Measurements from ENCODE around the gene AKAP13. TPM values are rescaled to one million over a fixed set of nuclear protein-coding genes. Genes with fewer than 3 reads are reported as not detected.

The AKAP13 gene
- total and polyA plus RNA-seq, 2 of the 13 experiments (the other 11 are each of a cell fraction or from before 2014, with no cell fraction given) = 6.7 to 27.1 TPM

GRCh38 chr15:85743392-85744055, 363.1 kb downstream of the AKAP13 start:
- Histone ChIP-seq H3K4me1 (ENCODE audit: insufficient read depth, low read length) (no peaks in the 10 kb centered on the region), H3K4me2 (ENCODE audit: low read depth, low read length) (no peak overlapping the region), H3K9ac (ENCODE audit: insufficient read depth, low read depth, low read length) (no peak overlapping the region), H3K79me2 (ENCODE audit: insufficient read depth, low read length) (no peaks in the 10 kb centered on the region), H2AFZ (ENCODE audit: low read length) (no peak overlapping the region), H3K27ac (ENCODE audit: extremely low read length, insufficient read depth, low read length) (no peak overlapping the region), H3K4me3 (replicated peaks in 1 of 3; ENCODE audit: insufficient read depth in 1 of 3, low read depth in 2 of 3, low read length in 3 of 3) (no peak overlapping the region), H3K27me3 (ENCODE audit: control insufficient read depth in 1 of 2, insufficient read depth in 2 of 2, low read length in 2 of 2) (no peaks in the 10 kb centered on the region), H3K9me3 (ENCODE audit: low read length) (no peaks in the 10 kb centered on the region), H3K36me3 (replicated peaks in 1 of 2; ENCODE audit: control insufficient read depth in 1 of 2, insufficient read depth in 2 of 2, low read length in 2 of 2) (peaks cover 15 to 57% of the 10 kb centered on the region in 2 experiments), H4K20me1 (ENCODE audit: insufficient read depth, low read length) (no peaks in the 10 kb centered on the region; the same call in 1 of the 2 replicates)
- no TSS peak for BruUV-seq (replicated peaks)
- TF ChIP-seq ZNF362 (CRISPR knock-in tag; IDR thresholded peaks at IDR 0.05; ENCODE audit: borderline replicate concordance) (no peak), TEAD2 (CRISPR knock-in tag; IDR thresholded peaks at IDR 0.05) (no peak), ZMAT5 (CRISPR knock-in tag; IDR thresholded peaks at IDR 0.05; ENCODE audit: borderline replicate concordance, low read depth) (no peak), ZNF205 (CRISPR knock-in tag; IDR thresholded peaks at IDR 0.05) (no peak), TRAFD1 (CRISPR knock-in tag; IDR thresholded peaks at IDR 0.05; ENCODE audit: borderline replicate concordance) (no peak), ZNF598 (CRISPR knock-in tag; IDR thresholded peaks at IDR 0.05; ENCODE audit: borderline replicate concordance) (no peak), ZNF724P (CRISPR knock-in tag; IDR thresholded peaks at IDR 0.05; ENCODE audit: borderline replicate concordance) (no peak), CHD4 (IDR thresholded peaks at IDR 0.05; ENCODE audit: borderline replicate concordance, low read length) (no peak), TBX2 (CRISPR knock-in tag; IDR thresholded peaks at IDR 0.05; ENCODE audit: borderline replicate concordance) (no peak), ZNF580 (CRISPR knock-in tag; IDR thresholded peaks at IDR 0.05; ENCODE audit: borderline replicate concordance, low read depth) (no peak), NR2F1 (CRISPR knock-in tag; IDR thresholded peaks at IDR 0.05) (no peak)
- DNase-seq (ENCODE audit: low spot score) = no peak
- ATAC-seq = no peak
- ChIA-PET CTCF (ENCODE audit: low intra/inter-chr PET ratio, low total read pairs) (no interaction called here), POLR2A (no interaction called here)
- intact Hi-C loops (cut with micrococcal nuclease; ENCODE audit: unreplicated experiment) = no loop called here
- in situ Hi-C loops (cut with HindIII; ENCODE audit: extremely low pct_ligation_motif_present, low pct_unique_long_range_greater_than_20kb) = no loop called here
- 95% methylated on average over 14 of the region's 14 CpGs for WGBS (ENCODE audit: low lambda C conversion rate)
- FAIRE-seq = no peak
